Measurements from ENCODE around the gene AUTS2. TPM values are rescaled to one million over a fixed set of nuclear protein-coding genes. Genes with fewer than 3 reads are reported as not detected.

The AUTS2 gene
- polyA plus RNA-seq, 1 donor from 2014 or later: 8.9 TPM

DNA sequence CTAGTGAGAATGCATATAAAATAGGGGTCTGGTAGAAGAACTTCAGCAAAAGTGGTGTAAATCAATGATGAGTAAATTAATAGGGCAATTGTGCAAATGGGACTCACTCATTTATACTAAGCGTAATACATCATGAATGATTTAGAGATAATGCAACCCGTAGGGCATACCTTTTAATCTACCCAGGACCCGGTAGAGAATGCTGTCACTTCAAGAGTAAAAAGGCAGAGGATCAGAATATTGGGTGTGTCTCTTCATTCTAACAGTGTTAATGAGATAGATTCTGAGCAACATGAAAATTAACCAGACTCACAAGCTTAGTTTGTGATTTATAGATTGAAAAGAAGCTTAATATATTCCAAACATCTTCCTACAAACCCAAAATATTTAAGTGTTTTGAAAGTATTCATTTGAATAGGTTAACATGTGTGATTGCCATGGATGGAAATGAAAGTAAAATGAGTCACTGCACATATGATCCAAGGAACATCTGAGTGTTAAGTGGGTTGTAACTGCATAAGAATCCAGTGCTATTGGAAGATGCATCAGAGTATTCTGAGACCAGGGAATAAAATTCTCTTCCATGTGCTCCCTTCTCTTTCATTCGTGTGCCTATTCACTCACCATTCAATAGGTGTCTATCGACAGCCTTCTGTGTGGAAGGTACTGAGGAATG is 690.6 kb downstream of the AUTS2 start:
- no peaks in the 10 kb centered on the region for H3K27me3 Mint-ChIP-seq
- H3K9me3 Mint-ChIP-seq: peaks cover 0 to 3% (median 2%) of the 10 kb centered on the region in 3 donors
- peaks cover 2% of the 10 kb centered on the region for H3K36me3 Mint-ChIP-seq
- H3K27ac Mint-ChIP-seq: no peak overlapping the region
- H3K4me3 Mint-ChIP-seq: no peak overlapping the region
- no peaks in the 10 kb centered on the region for H3K4me1 Mint-ChIP-seq

DNA sequence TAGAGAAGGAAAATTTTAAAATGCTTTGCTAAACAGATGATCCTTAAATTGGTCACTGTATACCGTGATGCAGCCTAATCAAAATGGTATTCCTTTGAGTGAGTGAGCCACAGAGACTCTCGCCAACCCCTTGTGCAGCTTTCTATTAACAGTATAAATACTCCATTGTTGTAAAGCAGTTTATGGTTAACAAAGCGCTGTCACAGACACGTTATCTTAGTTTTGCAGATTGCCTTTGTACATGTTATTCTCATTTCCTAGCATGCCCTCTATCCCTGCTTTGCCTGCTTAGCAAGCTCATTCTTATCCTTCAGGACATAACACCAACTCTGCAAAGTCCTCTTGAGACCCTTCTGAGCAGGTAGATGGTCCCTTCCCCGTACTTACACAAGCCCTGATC is 694.4 kb downstream of the AUTS2 start:
- Mint-ChIP-seq H3K27me3 (no peaks in the 10 kb centered on the region), H3K36me3 (peaks cover 2% of the 10 kb centered on the region), H3K9me3 (peaks cover 0 to 3% (median 0%) of the 10 kb centered on the region in 3 donors), H3K4me3 (no peak overlapping the region), H3K4me1 (no peaks in the 10 kb centered on the region), H3K27ac (no peak overlapping the region)

- H3K4me1 Mint-ChIP-seq: no peaks in the 10 kb centered on the region
- peaks cover 0 to 4% (median 0%) of the 10 kb centered on the region in 3 donors for H3K9me3 Mint-ChIP-seq
- H3K4me3 Mint-ChIP-seq: no peak overlapping the region
- H3K36me3 Mint-ChIP-seq: peaks cover 2% of the 10 kb centered on the region
- no peak overlapping the region for H3K27ac Mint-ChIP-seq
- H3K27me3 Mint-ChIP-seq: no peaks in the 10 kb centered on the region
Measured at GRCh38 chr7:70294211-70294911, 696.1 kb downstream of the AUTS2 start.

GRCh38 chr7:70298780-70299471 is 700.7 kb downstream of the AUTS2 start:
- Mint-ChIP-seq H3K27me3 (no peaks in the 10 kb centered on the region), H3K4me3 (no peak overlapping the region), H3K36me3 (no peaks in the 10 kb centered on the region), H3K27ac (no peak overlapping the region), H3K9me3 (peaks cover 0 to 2% (median 0%) of the 10 kb centered on the region in 3 donors), H3K4me1 (no peaks in the 10 kb centered on the region)

- Mint-ChIP-seq H3K27ac (no peak overlapping the region), H3K9me3 (peaks cover 0 to 2% (median 0%) of the 10 kb centered on the region in 3 donors), H3K27me3 (peaks cover 2% of the 10 kb centered on the region), H3K4me1 (no peaks in the 10 kb centered on the region), H3K4me3 (no peak overlapping the region), H3K36me3 (no peaks in the 10 kb centered on the region)
Measured at GRCh38 chr7:70299472-70299807, 701.2 kb downstream of the AUTS2 start.

DNA sequence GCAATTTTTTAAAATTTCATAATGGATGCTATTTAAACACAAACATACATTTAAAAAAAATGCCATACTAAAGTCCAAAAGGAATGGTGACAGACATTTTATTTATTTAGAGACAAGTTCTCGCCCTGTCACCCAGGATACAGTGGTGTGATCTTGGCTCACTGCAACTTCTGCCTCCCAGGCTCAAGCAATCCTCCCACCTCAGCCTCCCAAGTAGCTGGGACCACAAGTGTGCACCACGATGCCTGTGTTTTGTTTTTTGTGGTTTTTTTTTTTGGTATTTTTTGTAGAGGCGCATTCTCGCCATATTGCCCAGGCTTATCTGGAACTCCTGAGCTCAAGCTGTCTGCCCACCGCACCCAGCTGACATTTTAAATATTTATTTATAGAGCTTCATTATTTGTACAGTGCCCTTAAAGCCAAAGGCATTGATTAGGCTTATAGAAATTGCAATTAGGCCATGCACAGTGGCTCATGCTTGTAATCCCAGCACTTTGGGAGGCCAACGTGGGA is 703.5 kb downstream of the AUTS2 start:
- H3K4me3 Mint-ChIP-seq: no peak overlapping the region
- H3K4me1 Mint-ChIP-seq: no peaks in the 10 kb centered on the region
- H3K9me3 Mint-ChIP-seq: peaks cover 0 to 2% (median 0%) of the 10 kb centered on the region in 3 donors
- no peak overlapping the region for H3K27ac Mint-ChIP-seq
- peaks cover 2% of the 10 kb centered on the region for H3K27me3 Mint-ChIP-seq
- no peaks in the 10 kb centered on the region for H3K36me3 Mint-ChIP-seq

- peaks cover 0 to 2% (median 0%) of the 10 kb centered on the region in 3 donors for H3K9me3 Mint-ChIP-seq
- H3K4me1 Mint-ChIP-seq: no peaks in the 10 kb centered on the region
- H3K36me3 Mint-ChIP-seq: no peaks in the 10 kb centered on the region
- H3K27me3 Mint-ChIP-seq: peaks cover 2% of the 10 kb centered on the region
- no peak overlapping the region for H3K27ac Mint-ChIP-seq
- no peak overlapping the region for H3K4me3 Mint-ChIP-seq
Measured at GRCh38 chr7:70303309-70303708, 705.0 kb downstream of the AUTS2 start.

DNA sequence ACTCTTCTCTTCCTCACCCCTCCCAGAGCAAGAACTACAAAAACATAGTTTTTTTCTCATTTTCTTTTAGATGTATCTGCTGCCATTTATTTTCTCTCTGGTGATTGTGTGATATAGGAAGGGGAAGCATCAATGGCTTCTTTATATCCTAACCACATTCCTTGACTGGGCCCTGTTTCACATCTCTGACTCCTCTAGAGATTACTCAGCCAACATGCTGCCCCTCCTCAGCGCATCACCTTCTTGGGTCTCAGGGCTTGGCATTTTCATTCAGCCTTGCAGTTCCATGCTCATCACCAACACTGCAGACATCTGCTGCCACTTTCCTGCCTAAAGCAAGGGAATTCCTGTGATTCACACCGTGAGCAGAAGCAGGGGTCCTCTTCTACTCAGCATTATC is 705.5 kb downstream of the AUTS2 start:
- Mint-ChIP-seq H3K4me1 (no peaks in the 10 kb centered on the region), H3K27me3 (peaks cover 2% of the 10 kb centered on the region), H3K9me3 (peaks cover 0 to 2% (median 0%) of the 10 kb centered on the region in 3 donors), H3K27ac (no peak overlapping the region), H3K4me3 (no peak overlapping the region), H3K36me3 (no peaks in the 10 kb centered on the region)

DNA sequence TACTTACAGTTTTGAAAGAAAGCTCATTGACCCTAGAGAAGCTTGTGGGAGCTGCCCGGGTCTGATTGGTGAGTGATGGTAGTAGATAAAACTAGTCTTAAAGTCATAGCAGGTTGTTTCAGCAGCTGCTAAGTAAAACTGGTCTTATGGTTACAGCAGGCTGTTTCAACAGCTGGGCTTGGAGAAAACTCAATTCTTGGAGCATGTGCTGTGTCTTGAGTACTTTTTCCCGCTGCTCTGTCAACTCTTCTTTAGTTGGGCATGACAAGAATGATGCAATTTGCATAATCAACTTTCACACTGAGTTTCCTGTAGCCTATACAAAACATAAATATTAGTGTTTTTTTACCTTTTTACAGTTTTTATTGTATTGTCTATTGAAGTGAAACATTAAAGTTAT is 707.9 kb downstream of the AUTS2 start:
- H3K9me3 Mint-ChIP-seq: no peaks in the 10 kb centered on the region
- peaks cover 2% of the 10 kb centered on the region for H3K27me3 Mint-ChIP-seq
- H3K4me1 Mint-ChIP-seq: no peaks in the 10 kb centered on the region
- H3K4me3 Mint-ChIP-seq: no peak overlapping the region
- H3K27ac Mint-ChIP-seq: no peak overlapping the region
- peaks cover 1% of the 10 kb centered on the region for H3K36me3 Mint-ChIP-seq

- Mint-ChIP-seq H3K4me1 (no peaks in the 10 kb centered on the region), H3K36me3 (peaks cover 1% of the 10 kb centered on the region), H3K27ac (no peak overlapping the region), H3K27me3 (peaks cover 2% of the 10 kb centered on the region), H3K4me3 (no peak overlapping the region), H3K9me3 (no peaks in the 10 kb centered on the region)
Measured at GRCh38 chr7:70307544-70308106, 709.4 kb downstream of the AUTS2 start.

- Mint-ChIP-seq H3K4me3 (no peak overlapping the region), H3K27ac (no peak overlapping the region), H3K9me3 (no peaks in the 10 kb centered on the region), H3K36me3 (peaks cover 4% of the 10 kb centered on the region), H3K4me1 (no peaks in the 10 kb centered on the region), H3K27me3 (no peaks in the 10 kb centered on the region)
Measured at GRCh38 chr7:70312336-70312735, 714.1 kb downstream of the AUTS2 start.

- Mint-ChIP-seq H3K36me3 (peaks cover 4% of the 10 kb centered on the region), H3K4me1 (no peaks in the 10 kb centered on the region)
Measured at GRCh38 chr7:70313271-70313670, 715.0 kb downstream of the AUTS2 start.

DNA sequence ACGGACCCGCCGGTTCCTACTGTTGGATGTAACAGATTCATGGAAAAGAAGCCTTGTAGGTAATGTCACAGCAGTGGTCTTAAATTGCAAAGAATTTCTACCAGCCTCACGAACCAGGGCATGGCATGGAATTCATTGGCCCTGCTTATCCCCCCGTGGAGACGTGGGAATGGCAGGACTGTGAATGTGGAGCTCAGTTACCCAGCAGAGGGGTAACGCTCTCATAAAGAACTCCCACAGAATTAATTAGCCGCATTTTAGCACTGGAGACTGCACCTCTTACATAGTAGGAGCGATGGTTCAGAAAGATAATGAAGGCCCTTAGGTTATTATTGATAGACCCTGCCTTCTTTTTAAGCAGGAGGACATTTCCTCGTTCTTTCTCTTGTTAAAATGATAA is 715.4 kb downstream of the AUTS2 start:
- Mint-ChIP-seq H3K4me3 (no peak overlapping the region), H3K27me3 (no peaks in the 10 kb centered on the region)

More at GRCh38 chr7:70313271-70313670, 715.0 kb downstream of the AUTS2 start:
- Mint-ChIP-seq H3K9me3 (no peaks in the 10 kb centered on the region), H3K4me3 (no peak overlapping the region), H3K27me3 (no peaks in the 10 kb centered on the region), H3K27ac (no peak overlapping the region)

GRCh38 chr7:70314221-70314620 is 715.9 kb downstream of the AUTS2 start:
- H3K36me3 Mint-ChIP-seq: peaks cover 4% of the 10 kb centered on the region
- no peaks in the 10 kb centered on the region for H3K27me3 Mint-ChIP-seq
- no peaks in the 10 kb centered on the region for H3K9me3 Mint-ChIP-seq
- no peak overlapping the region for H3K4me3 Mint-ChIP-seq
- no peaks in the 10 kb centered on the region for H3K4me1 Mint-ChIP-seq
- no peak overlapping the region for H3K27ac Mint-ChIP-seq

More for the DNA sequence above, 715.4 kb downstream of the AUTS2 start:
- Mint-ChIP-seq H3K9me3 (no peaks in the 10 kb centered on the region), H3K36me3 (peaks cover 4% of the 10 kb centered on the region), H3K27ac (no peak overlapping the region), H3K4me1 (no peaks in the 10 kb centered on the region)

- no peaks in the 10 kb centered on the region for H3K27me3 Mint-ChIP-seq
- H3K27ac Mint-ChIP-seq: peak overlapping the region in 1 of 3 donors; percentile 41
- peaks cover 2% of the 10 kb centered on the region for H3K36me3 Mint-ChIP-seq
- peak overlapping the region in 1 of 4 donors; percentile 1 for H3K4me3 Mint-ChIP-seq
- H3K4me1 Mint-ChIP-seq: no peaks in the 10 kb centered on the region
- no peaks in the 10 kb centered on the region for H3K9me3 Mint-ChIP-seq
Measured at GRCh38 chr7:70316745-70317144, 718.5 kb downstream of the AUTS2 start.

Measured in IgD-negative memory B cell (primary cell).